OCI-LY7 (cell line): ENCODE data around the gene FBLN5. TPM values are rescaled to one million over a fixed set of nuclear protein-coding genes. Genes with fewer than 3 reads are reported as not detected.

Experiments used
- BruUV-seq: library from RNA; stranded (reverse); fragments of 400-500 nt; replicated peaks from 2 replicates; lab custom pipeline; 2021; lab: Mats Ljungman, UMichigan
- CTCF ChIA-PET: fragments of 300-600 bp; sonication (Branson Sonifier 250); formaldehyde crosslinking; loops from one replicate; lab custom pipeline; 2022; ENCODE audit warnings: antibody characterized with exemption; ENCODE audit not compliant: unreplicated experiment; lab: Charles Lee
- POLR2A ChIA-PET: fragments of 300-600 bp; sonication (Branson Sonifier 250); formaldehyde crosslinking; loops from one replicate; lab custom pipeline; 2022; ENCODE audit warnings: antibody characterized with exemption; lab: Charles Lee
- DNase-seq: peaks from one replicate; pipeline ENCODE4 v3.0.0-alpha.2; 2015; ENCODE audit warnings: low spot score
- H2AFZ ChIP-seq: fragments of 200-600 bp; sonication (generic), shearing (Covaris generic); 2 replicates; pipeline ENCODE4 v1.6.1; 2014; ENCODE audit warnings: mild to moderate bottlenecking, antibody characterized with exemption, low read length, moderate library complexity
- H3K27ac ChIP-seq: fragments of 200-600 bp; sonication (generic); 2 replicates; pipeline ENCODE4 v1.5.1; 2014; ENCODE audit warnings: mixed run types, low read depth, mild to moderate bottlenecking, moderate library complexity, low read length, inconsistent platforms; ENCODE audit not compliant: poor library complexity, severe bottlenecking
- H3K36me3 ChIP-seq: fragments of 200-600 bp; sonication (generic); 2 replicates; pipeline ENCODE4 v1.6.1; 2014; ENCODE audit warnings: mild to moderate bottlenecking, antibody characterized with exemption, low read length, moderate library complexity, mixed read lengths; ENCODE audit not compliant: insufficient read depth
- H3K4me1 ChIP-seq: fragments of 200-600 bp; sonication (generic); 2 replicates; pipeline ENCODE4 v1.5.1; 2014; ENCODE audit warnings: mild to moderate bottlenecking, low read length; ENCODE audit not compliant: insufficient read depth, poor library complexity, severe bottlenecking
- H3K4me2 ChIP-seq: fragments of 200-600 bp; sonication (generic); 2 replicates; pipeline ENCODE4 v1.6.1; 2014; ENCODE audit warnings: mild to moderate bottlenecking, low read length
- H3K4me3 ChIP-seq: fragments of 200-600 bp; sonication (generic); 2 replicates; pipeline ENCODE4 v1.5.1; 2014; ENCODE audit warnings: mild to moderate bottlenecking, low read depth, low read length; ENCODE audit not compliant: poor library complexity, severe bottlenecking
- H3K79me2 ChIP-seq: fragments of 200-600 bp; sonication (generic); 2 replicates; pipeline ENCODE4 v1.6.1; 2016; ENCODE audit warnings: low read depth, mild to moderate bottlenecking, low read length, moderate library complexity, mixed read lengths; ENCODE audit not compliant: insufficient read depth
- H3K9me2 ChIP-seq: fragments of 200-600 bp; sonication (generic); 2 replicates; pipeline ENCODE4 v1.6.1; 2016; ENCODE audit warnings: mild to moderate bottlenecking, low read length, mixed read lengths; ENCODE audit not compliant: insufficient read depth
- H3K9me3 ChIP-seq: fragments of 200-600 bp; sonication (generic); 2 replicates; pipeline ENCODE4 v1.6.1; 2014; ENCODE audit warnings: mild to moderate bottlenecking, mixed run types, low read length, mixed read lengths
- H4K20me1 ChIP-seq: fragments of 200-600 bp; sonication (generic); 2 replicates; pipeline ENCODE4 v1.6.1; 2014; ENCODE audit warnings: mild to moderate bottlenecking, antibody characterized with exemption, low read length, moderate library complexity, mixed read lengths; ENCODE audit not compliant: insufficient read depth
- EZH2phosphoT487 ChIP-seq: fragments of 200-600 bp; sonication (generic); IDR thresholded peaks from 2 replicates; pipeline ENCODE4 v1.6.1; 2018; ENCODE audit warnings: low read depth, borderline replicate concordance, mild to moderate bottlenecking, mixed run types, antibody characterized with exemption, low read length, moderate library complexity, mixed read lengths
- intact Hi-C: fragments of 100-400 bp; cut with micrococcal nuclease; formaldehyde crosslinking; loops from one replicate; pipeline ENCODE4 v1.10.0; 2022; ENCODE audit not compliant: unreplicated experiment
- total RNA-seq, 2 experiments: library from RNA; depleted of rRNA in 1 of 2; stranded (reverse); fragments of >200 nt in 1 of 2; shearing (Covaris generic) in 1 of 2; gene quantifications; 2 replicates each; pipeline ENCODE4 v1.2.3, GENCODE V29; 2014 to 2022
- TF ChIP-seq, protein P1 (sequence below): fragments of 200-600 bp; sonication (generic); conservative IDR thresholded peaks from 2 replicates; pipeline ENCODE4 v1.5.1; 2014; ENCODE audit warnings: mild to moderate bottlenecking, antibody characterized with exemption, low read length, moderate library complexity, mixed read lengths

The FBLN5 gene
- total RNA-seq, 2 experiments from 2014 or later, result 0.91 to 2.3 TPM

DNA sequence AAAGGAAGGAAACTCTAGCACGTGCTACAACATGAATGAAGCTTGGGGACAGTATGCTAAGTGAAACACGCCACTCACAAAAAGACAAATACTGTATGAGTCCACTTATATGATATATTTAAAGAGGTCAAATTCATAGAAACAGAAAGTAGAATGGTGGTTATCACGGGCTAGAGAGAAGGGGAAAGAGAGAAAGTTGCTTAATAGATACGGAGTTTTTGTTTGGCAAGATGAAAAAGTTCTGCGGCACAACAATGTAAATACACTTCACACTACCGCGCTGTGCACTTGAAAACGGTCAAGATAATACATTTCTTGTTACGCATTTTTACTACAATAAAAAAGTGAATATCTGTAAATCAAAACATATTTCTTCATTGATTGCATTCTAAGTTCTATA is 37.3 kb downstream of the FBLN5 start:
- Histone ChIP-seq H4K20me1 (no peaks in the 10 kb centered on the region), H3K27ac (no peak overlapping the region), H3K36me3 (no peaks in the 10 kb centered on the region), H3K9me2 (no peaks in the 10 kb centered on the region), H3K4me2 (no peak overlapping the region), H3K4me1 (peaks cover 12% of the 10 kb centered on the region), H3K4me3 (no peak overlapping the region), H3K79me2 (no peaks in the 10 kb centered on the region), H3K9me3 (no peaks in the 10 kb centered on the region), H2AFZ (no peak overlapping the region)
- DNase-seq, result no peak
- no peak for TF ChIP-seq EZH2phosphoT487
- TF ChIP-seq, protein P1, sequence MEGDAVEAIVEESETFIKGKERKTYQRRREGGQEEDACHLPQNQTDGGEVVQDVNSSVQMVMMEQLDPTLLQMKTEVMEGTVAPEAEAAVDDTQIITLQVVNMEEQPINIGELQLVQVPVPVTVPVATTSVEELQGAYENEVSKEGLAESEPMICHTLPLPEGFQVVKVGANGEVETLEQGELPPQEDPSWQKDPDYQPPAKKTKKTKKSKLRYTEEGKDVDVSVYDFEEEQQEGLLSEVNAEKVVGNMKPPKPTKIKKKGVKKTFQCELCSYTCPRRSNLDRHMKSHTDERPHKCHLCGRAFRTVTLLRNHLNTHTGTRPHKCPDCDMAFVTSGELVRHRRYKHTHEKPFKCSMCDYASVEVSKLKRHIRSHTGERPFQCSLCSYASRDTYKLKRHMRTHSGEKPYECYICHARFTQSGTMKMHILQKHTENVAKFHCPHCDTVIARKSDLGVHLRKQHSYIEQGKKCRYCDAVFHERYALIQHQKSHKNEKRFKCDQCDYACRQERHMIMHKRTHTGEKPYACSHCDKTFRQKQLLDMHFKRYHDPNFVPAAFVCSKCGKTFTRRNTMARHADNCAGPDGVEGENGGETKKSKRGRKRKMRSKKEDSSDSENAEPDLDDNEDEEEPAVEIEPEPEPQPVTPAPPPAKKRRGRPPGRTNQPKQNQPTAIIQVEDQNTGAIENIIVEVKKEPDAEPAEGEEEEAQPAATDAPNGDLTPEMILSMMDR, result no peak
- ChIA-PET CTCF (no interaction called here), POLR2A (no interaction called here)
- BruUV-seq, result no TSS peak
- intact Hi-C loops, result no loop called here

DNA sequence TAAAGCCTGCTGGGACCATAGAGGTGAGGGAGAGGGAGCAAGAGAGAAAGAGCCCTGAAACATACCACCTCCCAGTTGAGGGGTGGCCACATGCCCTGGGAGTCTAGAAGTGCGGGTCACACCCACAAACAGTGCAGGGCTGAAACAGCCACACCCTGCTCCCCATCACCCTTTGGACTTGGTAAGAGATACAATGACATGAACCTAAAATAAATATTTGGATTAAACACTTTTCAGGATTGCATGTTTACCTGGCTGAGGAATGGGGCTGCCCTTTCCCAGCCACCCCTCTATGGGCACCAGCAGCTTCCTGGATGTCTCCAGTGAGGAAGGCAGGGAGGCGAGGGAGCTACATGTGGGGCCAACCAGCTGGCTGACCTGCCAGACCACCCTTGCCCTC is 41.1 kb downstream of the FBLN5 start:
- intact Hi-C loops, result no loop called here
- ChIA-PET POLR2A (interaction anchor here (0.5 kb wide), 1 partner anchor 180 kb away, joined by 3 read pairs; no protein-coding TSS in a partner anchor), CTCF (no interaction called here)
- no peak for TF ChIP-seq EZH2phosphoT487
- TF ChIP-seq, protein P1, result no peak
- Histone ChIP-seq H3K4me2 (no peak overlapping the region), H4K20me1 (no peaks in the 10 kb centered on the region), H3K79me2 (no peaks in the 10 kb centered on the region), H3K4me3 (no peak overlapping the region), H3K4me1 (peaks cover 4% of the 10 kb centered on the region), H3K9me2 (no peaks in the 10 kb centered on the region), H2AFZ (no peak overlapping the region), H3K36me3 (no peaks in the 10 kb centered on the region), H3K27ac (no peak overlapping the region), H3K9me3 (no peaks in the 10 kb centered on the region)
- DNase-seq, result no peak
- BruUV-seq, result no TSS peak

DNA sequence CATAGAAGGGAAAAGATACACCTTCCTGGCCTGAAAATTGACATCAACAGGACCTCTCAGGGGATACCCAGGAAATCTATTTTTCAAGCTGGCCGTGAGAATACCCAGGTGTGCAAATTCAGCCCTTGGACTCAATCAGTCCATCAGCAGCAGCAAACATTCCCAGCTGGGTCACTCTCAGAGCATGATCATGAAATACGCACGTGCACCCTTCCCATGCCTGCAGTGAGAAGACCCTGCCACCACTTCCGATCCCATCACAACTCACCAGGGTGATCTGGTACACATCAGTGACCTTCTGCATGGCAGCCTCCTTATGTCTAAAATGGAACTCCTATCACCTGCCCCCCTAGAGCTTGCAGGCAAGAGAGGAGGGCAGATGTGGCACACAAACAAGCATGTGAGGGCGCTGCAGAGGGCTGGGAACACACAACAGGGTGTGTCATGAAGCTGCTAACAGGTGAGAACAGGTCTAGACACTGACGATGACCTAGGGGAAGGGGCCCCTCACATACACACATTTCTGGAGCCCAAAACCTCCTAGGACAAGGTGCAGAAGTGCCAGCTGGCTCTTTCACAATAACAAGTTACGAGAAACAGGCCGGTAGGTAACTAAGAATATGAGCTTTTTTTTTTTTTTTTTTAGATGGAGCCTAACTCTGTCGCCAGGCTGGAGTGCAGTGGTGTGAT is 42.4 kb downstream of the FBLN5 start:
- Histone ChIP-seq H3K4me1 (no peaks in the 10 kb centered on the region), H3K27ac (no peak overlapping the region), H3K9me2 (no peaks in the 10 kb centered on the region), H3K4me3 (no peak overlapping the region), H3K79me2 (no peaks in the 10 kb centered on the region), H3K9me3 (no peaks in the 10 kb centered on the region), H3K4me2 (no peak overlapping the region), H3K36me3 (no peaks in the 10 kb centered on the region), H4K20me1 (no peaks in the 10 kb centered on the region), H2AFZ (no peak overlapping the region)
- CTCF ChIA-PET, result no interaction called here
- no peak for DNase-seq
- POLR2A ChIA-PET, result interaction anchor here (0.6 kb wide), 2 partner anchors 658 to 707 kb away, joined by 3 to 5 read pairs; no protein-coding TSS in a partner anchor
- intact Hi-C loops, result no loop called here
- no peak for TF ChIP-seq EZH2phosphoT487
- TF ChIP-seq, protein P1, result no peak
- no TSS peak for BruUV-seq
